Endodermal cell (in vitro differentiated cells): ENCODE measurements around the gene DRG1. TPM values are rescaled to one million over a fixed set of nuclear protein-coding genes. Genes with fewer than 3 reads are reported as not detected.
"Not testable (repeated sequence)": the region's sequence is repeated elsewhere in the genome, so short reads cannot be mapped to it uniquely, and the experiment has no call there.

Experiments
- DNase-seq: peaks from one replicate; pipeline ENCODE4 v3.0.0-alpha.2; 2017
- H3K27ac ChIP-seq: 2 replicates; pipeline ENCODE4 v1.5.1; 2013; ENCODE audit warnings: mild to moderate bottlenecking, low read depth, low read length, moderate library complexity
- H3K27me3 ChIP-seq: 2 replicates; pipeline ENCODE4 v1.6.1; 2013; ENCODE audit warnings: mild to moderate bottlenecking, low read length, moderate library complexity; ENCODE audit not compliant: insufficient read depth, control insufficient read depth, poor library complexity, severe bottlenecking
- H3K36me3 ChIP-seq: 2 replicates; pipeline ENCODE4 v1.7.0; 2013; ENCODE audit warnings: mild to moderate bottlenecking, low read length, moderate library complexity; ENCODE audit not compliant: control insufficient read depth, insufficient read depth
- H3K4me1 ChIP-seq: one replicate; pipeline ENCODE4 v1.7.0; 2013; ENCODE audit warnings: low read length; ENCODE audit not compliant: control insufficient read depth, insufficient read depth
- H3K4me3 ChIP-seq: 2 replicates; pipeline ENCODE4 v1.5.1; 2013; ENCODE audit warnings: mild to moderate bottlenecking, low read length, moderate library complexity
- H3K9ac ChIP-seq: 2 replicates; pipeline ENCODE4 v1.6.1; 2013; ENCODE audit warnings: mild to moderate bottlenecking, low read length, moderate library complexity; ENCODE audit not compliant: poor library complexity, severe bottlenecking; ENCODE audit errors: extremely low read depth
- H3K9me3 ChIP-seq: 2 replicates; pipeline ENCODE4 v1.6.1; 2013; ENCODE audit warnings: mild to moderate bottlenecking, low read length, moderate library complexity; ENCODE audit not compliant: control insufficient read depth
- H3K27ac Mint-ChIP-seq: 2 replicates; pipeline ENCODE4 v1.8.0; 2020; ENCODE audit warnings: mixed read lengths
- H3K27me3 Mint-ChIP-seq: 2 replicates; pipeline ENCODE4 v1.8.0; 2021; ENCODE audit warnings: mild to moderate bottlenecking, mixed read lengths; ENCODE audit not compliant: insufficient read depth
- H3K36me3 Mint-ChIP-seq: 2 replicates; pipeline ENCODE4 v1.8.0; 2020; ENCODE audit warnings: low read depth, mixed read lengths
- H3K4me1 Mint-ChIP-seq: 2 replicates; pipeline ENCODE4 v1.8.0; 2020; ENCODE audit warnings: mixed read lengths
- H3K4me3 Mint-ChIP-seq: 2 replicates; pipeline ENCODE4 v1.8.0; 2020; ENCODE audit warnings: mild to moderate bottlenecking, moderate library complexity, mixed read lengths
- H3K9me3 Mint-ChIP-seq: 2 replicates; pipeline ENCODE4 v1.8.0; 2020; ENCODE audit warnings: mild to moderate bottlenecking, mixed read lengths
- CTCF ChIP-seq: fragments of 200-600 bp; sonication (generic); conservative IDR thresholded peaks from 2 replicates; pipeline ENCODE4 v1.5.0; 2021; ENCODE audit warnings: antibody characterized with exemption, mild to moderate bottlenecking
- WGBS, 2 experiments: methylation state at CpG; one replicate each; pipeline versions ENCODE4 v1.1.5 to v1.1.7; 2013; ENCODE audit warnings: missing lambda C conversion rate in 2 of 2, mixed read lengths in 1 of 2; ENCODE audit not compliant: insufficient coverage in 1 of 2, insufficient read length in 1 of 2; 5-methylcytosine and 5-hydroxymethylcytosine counted together
- total RNA-seq, 2 donors: library from RNA; stranded (reverse); fragmentation: NEBNext Ultra II Directional in 1 of 2; extraction: Animal tissue kit (Norgen Biotek cat#: 25700) in 1 of 2; gene quantifications; 2 replicates in 1 of 2; 3 replicates in 1 of 2; pipeline ENCODE4 v1.2.1, GENCODE V29; 2021

DRG1 gene
- total RNA-seq, 2 donors from 2014 or later: 79.9 to 93.5 TPM

GRCh38 chr22:31475800-31476199 lies 76.4 kb downstream of the DRG1 start:
- peaks cover 68% of the 10 kb centered on the region for H3K36me3 ChIP-seq
- H3K36me3 Mint-ChIP-seq: peaks cover 54% of the 10 kb centered on the region
- no peak for DNase-seq
- H3K4me1 ChIP-seq: no peaks in the 10 kb centered on the region
- 98% methylated on average over 3 of the region's 3 CpGs; no CpG with 5 or more reads in 1 of the 2 experiments for WGBS, 2 experiments
- H3K27me3 ChIP-seq: no peaks in the 10 kb centered on the region
- no peak overlapping the region for H3K27ac ChIP-seq
- H3K4me3 ChIP-seq: no peak overlapping the region
- TF ChIP-seq CTCF: no peak
- H3K9me3 Mint-ChIP-seq: no peaks in the 10 kb centered on the region
- H3K9ac ChIP-seq: no peak overlapping the region
- H3K4me1 Mint-ChIP-seq: peaks cover 7% of the 10 kb centered on the region
- no peak overlapping the region for H3K27ac Mint-ChIP-seq
- no peaks in the 10 kb centered on the region for H3K9me3 ChIP-seq
- H3K27me3 Mint-ChIP-seq: no peaks in the 10 kb centered on the region
- no peak overlapping the region for H3K4me3 Mint-ChIP-seq

GRCh38 chr22:31477329-31477728 lies 77.9 kb downstream of the DRG1 start:
- Histone ChIP-seq H3K27me3 (no peaks in the 10 kb centered on the region), H3K4me3 (no peak overlapping the region), H3K27ac (no peak overlapping the region), H3K4me1 (no peaks in the 10 kb centered on the region), H3K9me3 (no peaks in the 10 kb centered on the region), H3K9ac (no peak overlapping the region), H3K36me3 (peaks cover 71% of the 10 kb centered on the region)
- no peak for TF ChIP-seq CTCF
- Mint-ChIP-seq H3K4me1 (peaks cover 7% of the 10 kb centered on the region), H3K36me3 (peaks cover 57% of the 10 kb centered on the region), H3K9me3 (no peaks in the 10 kb centered on the region), H3K4me3 (no peak overlapping the region), H3K27me3 (no peaks in the 10 kb centered on the region), H3K27ac (no peak overlapping the region)
- no peak for DNase-seq
- 92 to 100% methylated on average over 2 to 3 of the region's 4 CpGs for WGBS, 2 experiments

GRCh38 chr22:31481129-31481528 lies 81.7 kb downstream of the DRG1 start:
- Mint-ChIP-seq H3K36me3 (peaks cover 65% of the 10 kb centered on the region), H3K9me3 (no peaks in the 10 kb centered on the region), H3K27ac (no peak overlapping the region), H3K4me3 (no peak overlapping the region), H3K4me1 (peaks cover 7% of the 10 kb centered on the region), H3K27me3 (no peaks in the 10 kb centered on the region)
- H3K9me3 ChIP-seq: no peaks in the 10 kb centered on the region
- H3K4me3 ChIP-seq: no peak overlapping the region
- H3K27ac ChIP-seq: no peak overlapping the region
- no peak for DNase-seq
- peaks cover 61% of the 10 kb centered on the region for H3K36me3 ChIP-seq
- WGBS, 2 experiments: 90 to 93% methylated on average over 3 of the region's 3 CpGs
- H3K4me1 ChIP-seq: no peaks in the 10 kb centered on the region
- no peak for TF ChIP-seq CTCF
- no peak overlapping the region for H3K9ac ChIP-seq
- no peaks in the 10 kb centered on the region for H3K27me3 ChIP-seq

- not testable (repeated sequence) for H3K27ac ChIP-seq, H3K9me3 ChIP-seq, H3K9ac ChIP-seq, H3K27ac Mint-ChIP-seq, H3K9me3 Mint-ChIP-seq, DNase-seq, H3K27me3 Mint-ChIP-seq, H3K27me3 ChIP-seq, H3K4me3 ChIP-seq, H3K4me3 Mint-ChIP-seq, H3K4me1 ChIP-seq, H3K4me1 Mint-ChIP-seq
- H3K36me3 Mint-ChIP-seq: peaks cover 65% of the 10 kb centered on the region
- peaks cover 69% of the 10 kb centered on the region for H3K36me3 ChIP-seq
- 94 to 99% methylated on average over 6 to 8 of the region's 8 CpGs for WGBS, 2 experiments
These were observed 83.1 kb downstream of the DRG1 start for GRCh38 chr22:31482470-31482869.
